OCI-LY3 (cell line): ENCODE data around the gene PYM1.
"Not testable (repeated sequence)": the region's sequence is repeated elsewhere in the genome, so short reads cannot be mapped to it uniquely, and the experiment has no call there.

Source experiments
- EZH2phosphoT487 ChIP-seq: fragments of 200-600 bp; shearing (Covaris generic); IDR thresholded peaks from 2 replicates; pipeline ENCODE4 v1.6.1; 2018; ENCODE audit warnings: antibody characterized with exemption, mixed run types, low read depth
- TF ChIP-seq, protein P1 (sequence below): fragments of 200-600, 300-600 bp; sonication (generic); IDR thresholded peaks from 2 replicates; pipeline ENCODE4 v1.5.1; 2014; ENCODE audit warnings: antibody characterized with exemption, low read length, low read depth

DNA sequence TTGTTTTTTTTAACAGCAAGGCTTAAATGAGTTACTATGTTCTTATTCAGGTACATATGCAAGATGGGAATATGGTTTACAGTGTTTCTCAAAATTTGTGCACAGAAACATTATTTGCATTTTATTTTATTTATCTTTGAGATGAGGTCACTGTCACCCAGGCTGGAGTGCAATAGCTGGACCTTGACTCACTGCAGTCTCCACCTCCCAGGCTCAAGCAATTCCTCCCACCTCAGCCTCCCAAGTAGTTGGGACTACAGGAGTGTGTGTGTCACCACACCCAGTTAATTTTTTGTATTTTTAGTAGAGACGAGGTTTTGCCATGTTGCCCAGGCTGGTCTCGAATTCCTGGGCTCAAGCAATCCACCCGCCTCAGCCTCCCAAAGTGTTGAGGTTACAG is 8.7 kb downstream of the PYM1 start:
- TF ChIP-seq, protein P1, sequence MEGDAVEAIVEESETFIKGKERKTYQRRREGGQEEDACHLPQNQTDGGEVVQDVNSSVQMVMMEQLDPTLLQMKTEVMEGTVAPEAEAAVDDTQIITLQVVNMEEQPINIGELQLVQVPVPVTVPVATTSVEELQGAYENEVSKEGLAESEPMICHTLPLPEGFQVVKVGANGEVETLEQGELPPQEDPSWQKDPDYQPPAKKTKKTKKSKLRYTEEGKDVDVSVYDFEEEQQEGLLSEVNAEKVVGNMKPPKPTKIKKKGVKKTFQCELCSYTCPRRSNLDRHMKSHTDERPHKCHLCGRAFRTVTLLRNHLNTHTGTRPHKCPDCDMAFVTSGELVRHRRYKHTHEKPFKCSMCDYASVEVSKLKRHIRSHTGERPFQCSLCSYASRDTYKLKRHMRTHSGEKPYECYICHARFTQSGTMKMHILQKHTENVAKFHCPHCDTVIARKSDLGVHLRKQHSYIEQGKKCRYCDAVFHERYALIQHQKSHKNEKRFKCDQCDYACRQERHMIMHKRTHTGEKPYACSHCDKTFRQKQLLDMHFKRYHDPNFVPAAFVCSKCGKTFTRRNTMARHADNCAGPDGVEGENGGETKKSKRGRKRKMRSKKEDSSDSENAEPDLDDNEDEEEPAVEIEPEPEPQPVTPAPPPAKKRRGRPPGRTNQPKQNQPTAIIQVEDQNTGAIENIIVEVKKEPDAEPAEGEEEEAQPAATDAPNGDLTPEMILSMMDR: not testable (repeated sequence)
- not testable (repeated sequence) for TF ChIP-seq EZH2phosphoT487
